Trophoblast cell (in vitro differentiated cells and primary cell): Measurements from ENCODE around the gene CCT6B.

Experiments used
- DNase-seq, 2 donors: peaks; one replicate each; pipeline ENCODE4 v3.0.0-alpha.2; 2016
- H2AFZ ChIP-seq: 2 replicates; pipeline ENCODE4 v1.6.1; 2013; ENCODE audit warnings: low read length, moderate library complexity, mild to moderate bottlenecking; ENCODE audit not compliant: insufficient read depth, poor library complexity
- H2AK5ac ChIP-seq: 2 replicates; pipeline ENCODE4 v1.6.1; 2013; ENCODE audit warnings: mild to moderate bottlenecking, low read length
- H2BK120ac ChIP-seq: 2 replicates; pipeline ENCODE4 v1.6.1; 2013; ENCODE audit warnings: low read length, mild to moderate bottlenecking, moderate library complexity; ENCODE audit not compliant: insufficient read depth, poor library complexity
- H2BK12ac ChIP-seq: 2 replicates; pipeline ENCODE4 v1.6.1; 2013; ENCODE audit warnings: mild to moderate bottlenecking, low read length, moderate library complexity
- H2BK5ac ChIP-seq: 2 replicates; pipeline ENCODE4 v1.6.1; 2013; ENCODE audit warnings: low read length, low read depth, moderate library complexity, mild to moderate bottlenecking; ENCODE audit not compliant: poor library complexity
- H3K14ac ChIP-seq: 2 replicates; pipeline ENCODE4 v1.6.1; 2013; ENCODE audit warnings: mild to moderate bottlenecking, low read length
- H3K18ac ChIP-seq: 2 replicates; pipeline ENCODE4 v1.6.1; 2013; ENCODE audit warnings: mild to moderate bottlenecking, low read length
- H3K23ac ChIP-seq: 2 replicates; pipeline ENCODE4 v1.6.1; 2013; ENCODE audit warnings: low read length
- H3K27ac ChIP-seq: 2 replicates; pipeline ENCODE4 v1.5.1; 2013; ENCODE audit warnings: low read depth, mild to moderate bottlenecking, inconsistent platforms, low read length, moderate library complexity
- H3K27me3 ChIP-seq: 2 replicates; pipeline ENCODE4 v1.6.1; 2013; ENCODE audit warnings: inconsistent platforms, mild to moderate bottlenecking, low read length, moderate library complexity; ENCODE audit not compliant: insufficient read depth
- H3K36me3 ChIP-seq, 2 experiments: 1 replicate in 1 of 2; 2 replicates in 1 of 2; pipeline ENCODE4 v1.6.1; 2013; ENCODE audit warnings: low read length in 2 of 2, mild to moderate bottlenecking in 2 of 2, moderate library complexity in 1 of 2; ENCODE audit not compliant: insufficient read depth in 2 of 2, control insufficient read depth in 1 of 2
- H3K4ac ChIP-seq: 2 replicates; pipeline ENCODE4 v1.6.1; 2013; ENCODE audit warnings: low read depth, mild to moderate bottlenecking, low read length, moderate library complexity
- H3K4me1 ChIP-seq, 2 experiments: 1 replicate in 1 of 2; 2 replicates in 1 of 2; pipeline ENCODE4 v1.6.1; 2013; ENCODE audit warnings: low read length in 2 of 2, mild to moderate bottlenecking in 2 of 2, moderate library complexity in 1 of 2; ENCODE audit not compliant: insufficient read depth in 2 of 2, control insufficient read depth in 1 of 2
- H3K4me2 ChIP-seq: 2 replicates; pipeline ENCODE4 v1.6.1; 2013; ENCODE audit warnings: inconsistent platforms, mild to moderate bottlenecking, low read length, moderate library complexity
- H3K4me3 ChIP-seq: 2 replicates; pipeline ENCODE4 v1.5.1; 2013; ENCODE audit warnings: mild to moderate bottlenecking, low read depth, low read length, inconsistent platforms
- H3K79me1 ChIP-seq: one replicate; pipeline ENCODE4 v1.6.1; 2013; ENCODE audit warnings: low read length
- H3K79me2 ChIP-seq: 2 replicates; pipeline ENCODE4 v1.6.1; 2013; ENCODE audit warnings: low read length, mild to moderate bottlenecking; ENCODE audit not compliant: control insufficient read depth, insufficient read depth, poor library complexity
- H3K9ac ChIP-seq: 2 replicates; pipeline ENCODE4 v1.6.1; 2013; ENCODE audit warnings: mild to moderate bottlenecking, low read length
- H3K9me3 ChIP-seq: 2 replicates; pipeline ENCODE4 v1.6.1; 2013; ENCODE audit warnings: low read depth, mild to moderate bottlenecking, control low read depth, inconsistent platforms, low read length; ENCODE audit not compliant: insufficient read depth
- H4K12ac ChIP-seq: 2 replicates; pipeline ENCODE4 v1.6.1; 2013; ENCODE audit warnings: low read depth, mild to moderate bottlenecking, low read length, moderate library complexity
- H4K8ac ChIP-seq: 2 replicates; pipeline ENCODE4 v1.6.1; 2013; ENCODE audit warnings: low read depth, mild to moderate bottlenecking, low read length, moderate library complexity
- H4K91ac ChIP-seq: one replicate; pipeline ENCODE4 v1.6.1; 2013; ENCODE audit warnings: low read depth, mild to moderate bottlenecking, low read length, moderate library complexity
- WGBS: extraction: QIAGEN DNeasy Blood & Tissue Kit; methylation state at CpG from one replicate; pipeline ENCODE4 v1.1.7; 2013; ENCODE audit warnings: missing lambda C conversion rate; ENCODE audit not compliant: insufficient read length, insufficient coverage; ENCODE audit errors: extremely low coverage; 5-methylcytosine and 5-hydroxymethylcytosine counted together

Gene CCT6B

GRCh38 chr17:34980353-34980680 is 19.1 kb upstream of the CCT6B start, which contains the start of gene LIG3:
Gene LIG3, plus strand, starts transcription at chr17:34980512. Its CDS starts 2,494 bp downstream, at chr17:34983006.
- H2BK5ac ChIP-seq = peak within 1 kb of the TSS; percentile 67
- H3K9ac ChIP-seq = peak within 1 kb of the TSS; percentile 99
- H3K4me1 ChIP-seq = no peaks in the 10 kb centered on the region
- peak within 1 kb of the TSS; percentile 36 for H3K4ac ChIP-seq
- peak within 1 kb of the TSS; percentile 91 for H4K91ac ChIP-seq
- peak within 1 kb of the TSS; percentile 82 for H4K12ac ChIP-seq
- no peaks in the 10 kb centered on the region for H3K27me3 ChIP-seq
- H3K79me1 ChIP-seq = peaks cover 5% of the 10 kb centered on the region
- H3K79me2 ChIP-seq = peaks cover 4% of the 10 kb centered on the region
- no CpG with 5 or more reads among the region's 39 CpGs for WGBS
- H3K14ac ChIP-seq = peak within 1 kb of the TSS; percentile 94
- H3K36me3 ChIP-seq = peaks cover 4 to 9% of the 10 kb centered on the region in 2 experiments
- H3K4me3 ChIP-seq = peak within 1 kb of the TSS; percentile 94
- no peak within 1 kb of the TSS for H3K23ac ChIP-seq
- H2AK5ac ChIP-seq = no peak within 1 kb of the TSS
- H3K4me2 ChIP-seq = peak within 1 kb of the TSS; percentile 78
- peak within 1 kb of the TSS; percentile 97 for H4K8ac ChIP-seq
- peak within 1 kb of the TSS; percentile 78 for H3K18ac ChIP-seq
- no peaks in the 10 kb centered on the region for H3K9me3 ChIP-seq
- peak; percentile 95 for DNase-seq
- no peak within 1 kb of the TSS for H2BK12ac ChIP-seq
- H2BK120ac ChIP-seq = peak within 1 kb of the TSS; percentile 77
- H2AFZ ChIP-seq = peak within 1 kb of the TSS; percentile 27
- H3K27ac ChIP-seq = peak within 1 kb of the TSS; percentile 88

- Histone ChIP-seq H4K91ac (no peak overlapping the region), H3K79me2 (peaks cover 4% of the 10 kb centered on the region), H4K8ac (no peak overlapping the region), H2BK5ac (no peak overlapping the region), H2AK5ac (no peak overlapping the region), H3K18ac (no peak overlapping the region), H2BK12ac (no peak overlapping the region), H3K9ac (no peak overlapping the region), H4K12ac (no peak overlapping the region), H3K27me3 (no peaks in the 10 kb centered on the region), H3K23ac (no peak overlapping the region), H3K14ac (no peak overlapping the region), H3K27ac (no peak overlapping the region), H3K36me3 (peaks cover 4 to 8% of the 10 kb centered on the region in 2 experiments), H2BK120ac (no peak overlapping the region), H3K4ac (no peak overlapping the region), H3K4me1 (no peaks in the 10 kb centered on the region), H2AFZ (no peak overlapping the region), H3K79me1 (peaks cover 5% of the 10 kb centered on the region), H3K4me3 (peak overlapping the region; percentile 94), H3K4me2 (peak overlapping the region; percentile 78), H3K9me3 (no peaks in the 10 kb centered on the region)
- DNase-seq = peak in 1 of 2 donors; percentile 40
- WGBS = no CpG with 5 or more reads among the region's 15 CpGs
Measured at GRCh38 chr17:34979650-34980352, 18.5 kb upstream of the CCT6B start.

- H3K14ac ChIP-seq = no peak overlapping the region
- no peaks in the 10 kb centered on the region for H3K27me3 ChIP-seq
- no peak overlapping the region for H2BK12ac ChIP-seq
- H3K4me2 ChIP-seq = no peak overlapping the region
- H3K9ac ChIP-seq = no peak overlapping the region
- H3K9me3 ChIP-seq = no peaks in the 10 kb centered on the region
- H3K36me3 ChIP-seq = peaks cover 4 to 7% of the 10 kb centered on the region in 2 experiments
- H2AFZ ChIP-seq = no peak overlapping the region
- H4K91ac ChIP-seq = no peak overlapping the region
- no peaks in the 10 kb centered on the region for H3K4me1 ChIP-seq
- H3K79me1 ChIP-seq = peaks cover 5% of the 10 kb centered on the region
- no peak overlapping the region for H4K12ac ChIP-seq
- no peak overlapping the region for H2BK120ac ChIP-seq
- H3K79me2 ChIP-seq = peaks cover 4% of the 10 kb centered on the region
- no peak overlapping the region for H3K18ac ChIP-seq
- H2BK5ac ChIP-seq = no peak overlapping the region
- DNase-seq = peak; percentile 55 to 87
- WGBS = no CpG with 5 or more reads among the region's 7 CpGs
- H2AK5ac ChIP-seq = no peak overlapping the region
- H3K4ac ChIP-seq = no peak overlapping the region
- no peak overlapping the region for H3K23ac ChIP-seq
- H3K27ac ChIP-seq = no peak overlapping the region
- no peak overlapping the region for H4K8ac ChIP-seq
- no peak overlapping the region for H3K4me3 ChIP-seq
Measured at GRCh38 chr17:34979153-34979552, 17.9 kb upstream of the CCT6B start.

GRCh38 chr17:34974794-34975785 is 13.8 kb upstream of the CCT6B start:
- Histone ChIP-seq H3K4me2 (no peak overlapping the region), H3K27me3 (no peaks in the 10 kb centered on the region), H2BK120ac (no peak overlapping the region), H4K12ac (no peak overlapping the region), H3K4me1 (no peaks in the 10 kb centered on the region), H3K23ac (no peak overlapping the region), H3K79me1 (no peaks in the 10 kb centered on the region), H3K27ac (no peak overlapping the region), H3K4ac (no peak overlapping the region), H4K91ac (no peak overlapping the region), H2BK12ac (no peak overlapping the region), H3K9ac (no peak overlapping the region), H3K9me3 (no peaks in the 10 kb centered on the region), H3K14ac (no peak overlapping the region), H4K8ac (no peak overlapping the region), H3K36me3 (no peaks in the 10 kb centered on the region), H2AFZ (no peak overlapping the region), H3K79me2 (no peaks in the 10 kb centered on the region), H2AK5ac (no peak overlapping the region), H2BK5ac (no peak overlapping the region), H3K18ac (no peak overlapping the region), H3K4me3 (no peak overlapping the region)
- no CpG with 5 or more reads among the region's 3 CpGs for WGBS
- DNase-seq = peak; percentile 56 to 77
